Measurements from ENCODE around the gene KCNC3. TPM values are rescaled to one million over a fixed set of nuclear protein-coding genes. Genes with fewer than 3 reads are reported as not detected.

Gene KCNC3
- total and polyA plus RNA-seq, 2 of the 13 experiments (the other 11 are each of a cell fraction or from before 2014, with no cell fraction given): 0.29 to 1.7 TPM

GRCh38 chr19:50322931-50323781, 6.0 kb downstream of the KCNC3 start (continued):
- TF ChIP-seq, protein P1, sequence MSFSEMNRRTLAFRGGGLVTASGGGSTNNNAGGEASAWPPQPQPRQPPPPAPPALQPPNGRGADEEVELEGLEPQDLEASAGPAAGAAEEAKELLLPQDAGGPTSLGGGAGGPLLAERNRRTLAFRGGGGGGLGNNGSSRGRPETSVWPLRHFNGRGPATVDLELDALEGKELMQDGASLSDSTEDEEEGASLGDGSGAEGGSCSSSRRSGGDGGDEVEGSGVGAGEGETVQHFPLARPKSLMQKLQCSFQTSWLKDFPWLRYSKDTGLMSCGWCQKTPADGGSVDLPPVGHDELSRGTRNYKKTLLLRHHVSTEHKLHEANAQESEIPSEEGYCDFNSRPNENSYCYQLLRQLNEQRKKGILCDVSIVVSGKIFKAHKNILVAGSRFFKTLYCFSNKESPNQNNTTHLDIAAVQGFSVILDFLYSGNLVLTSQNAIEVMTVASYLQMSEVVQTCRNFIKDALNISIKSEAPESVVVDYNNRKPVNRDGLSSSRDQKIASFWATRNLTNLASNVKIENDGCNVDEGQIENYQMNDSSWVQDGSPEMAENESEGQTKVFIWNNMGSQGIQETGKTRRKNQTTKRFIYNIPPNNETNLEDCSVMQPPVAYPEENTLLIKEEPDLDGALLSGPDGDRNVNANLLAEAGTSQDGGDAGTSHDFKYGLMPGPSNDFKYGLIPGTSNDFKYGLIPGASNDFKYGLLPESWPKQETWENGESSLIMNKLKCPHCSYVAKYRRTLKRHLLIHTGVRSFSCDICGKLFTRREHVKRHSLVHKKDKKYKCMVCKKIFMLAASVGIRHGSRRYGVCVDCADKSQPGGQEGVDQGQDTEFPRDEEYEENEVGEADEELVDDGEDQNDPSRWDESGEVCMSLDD (CRISPR knock-in tag; IDR thresholded peaks at IDR 0.05; ENCODE audit: borderline replicate concordance): no peak

DNA sequence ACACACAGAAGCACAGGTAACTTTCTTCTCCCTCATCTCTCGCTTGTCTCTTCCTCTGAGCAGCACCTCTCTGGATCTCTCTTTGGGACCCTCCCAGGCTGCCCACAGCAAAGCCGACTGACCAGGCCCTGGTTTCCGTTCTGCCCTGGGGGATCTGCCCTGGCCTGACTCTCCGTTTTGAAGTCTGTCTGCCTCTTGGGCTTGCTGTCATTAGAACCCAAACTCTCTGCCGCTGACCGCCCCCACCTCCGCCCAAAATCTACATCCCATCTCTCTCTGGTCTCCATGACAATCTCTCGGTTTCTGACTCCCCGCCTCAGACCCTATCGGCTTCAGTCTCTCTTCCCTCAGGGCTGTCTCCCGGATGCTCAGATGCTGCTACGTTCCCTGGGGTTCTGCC, 6.9 kb downstream of the KCNC3 start:
- no peak overlapping the region for H3K4me2 ChIP-seq (ENCODE audit: low read depth, low read length)
- WGBS (ENCODE audit: low lambda C conversion rate): 97% methylated on average over 12 of the region's 12 CpGs

More for the DNA sequence above, 6.9 kb downstream of the KCNC3 start:
- Histone ChIP-seq H3K4me1 (ENCODE audit: insufficient read depth, low read length) (peaks cover 28% of the 10 kb centered on the region), H3K9ac (ENCODE audit: insufficient read depth, low read depth, low read length) (no peak overlapping the region), H3K27ac (ENCODE audit: extremely low read length, insufficient read depth, low read length) (no peak overlapping the region), H2AFZ (ENCODE audit: low read length) (no peak overlapping the region), H4K20me1 (ENCODE audit: insufficient read depth, low read length) (peaks cover 4% of the 10 kb centered on the region; the same call in 1 of the 2 replicates), H3K27me3 (ENCODE audit: control insufficient read depth in 1 of 2, insufficient read depth in 2 of 2, low read length in 2 of 2) (no peaks in the 10 kb centered on the region), H3K4me3 (replicated peaks in 1 of 3; ENCODE audit: insufficient read depth in 1 of 3, low read depth in 2 of 3, low read length in 3 of 3) (no peak overlapping the region), H3K36me3 (replicated peaks in 1 of 2; ENCODE audit: control insufficient read depth in 1 of 2, insufficient read depth in 2 of 2, low read length in 2 of 2) (peaks cover 0 to 3% of the 10 kb centered on the region in 2 experiments; a peak in 3 of 5 replicates), H3K79me2 (ENCODE audit: insufficient read depth, low read length) (no peaks in the 10 kb centered on the region), H3K9me3 (ENCODE audit: low read length) (no peaks in the 10 kb centered on the region)
- intact Hi-C loops (cut with micrococcal nuclease; ENCODE audit: unreplicated experiment): no loop called here
- ATAC-seq: no peak
- no TSS peak for BruUV-seq (replicated peaks)
- CTCF ChIA-PET (ENCODE audit: low intra/inter-chr PET ratio, low total read pairs): no interaction called here
- TF ChIP-seq PREB (CRISPR knock-in tag; IDR thresholded peaks at IDR 0.05) (no peak), ZNF619 (CRISPR knock-in tag; IDR thresholded peaks at IDR 0.05) (no peak), BORCS8-MEF2B (CRISPR knock-in tag; IDR thresholded peaks at IDR 0.05) (no peak), SIX4 (CRISPR knock-in tag; IDR thresholded peaks at IDR 0.05) (no peak), NFKB2 (CRISPR knock-in tag; IDR thresholded peaks at IDR 0.05; ENCODE audit: borderline replicate concordance) (no peak), MED8 (CRISPR knock-in tag; IDR thresholded peaks at IDR 0.05; ENCODE audit: insufficient replicate concordance) (no peak), ZNF879 (CRISPR knock-in tag; IDR thresholded peaks at IDR 0.05) (no peak)
- TF ChIP-seq, protein P2, sequence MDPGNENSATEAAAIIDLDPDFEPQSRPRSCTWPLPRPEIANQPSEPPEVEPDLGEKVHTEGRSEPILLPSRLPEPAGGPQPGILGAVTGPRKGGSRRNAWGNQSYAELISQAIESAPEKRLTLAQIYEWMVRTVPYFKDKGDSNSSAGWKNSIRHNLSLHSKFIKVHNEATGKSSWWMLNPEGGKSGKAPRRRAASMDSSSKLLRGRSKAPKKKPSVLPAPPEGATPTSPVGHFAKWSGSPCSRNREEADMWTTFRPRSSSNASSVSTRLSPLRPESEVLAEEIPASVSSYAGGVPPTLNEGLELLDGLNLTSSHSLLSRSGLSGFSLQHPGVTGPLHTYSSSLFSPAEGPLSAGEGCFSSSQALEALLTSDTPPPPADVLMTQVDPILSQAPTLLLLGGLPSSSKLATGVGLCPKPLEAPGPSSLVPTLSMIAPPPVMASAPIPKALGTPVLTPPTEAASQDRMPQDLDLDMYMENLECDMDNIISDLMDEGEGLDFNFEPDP (CRISPR knock-in tag; conservative IDR thresholded peaks at IDR 0.05): no peak
- POLR2A ChIA-PET: no interaction called here
- no peak for FAIRE-seq
- DNase-seq (ENCODE audit: low spot score): no peak
- in situ Hi-C loops (cut with HindIII; ENCODE audit: extremely low pct_ligation_motif_present, low pct_unique_long_range_greater_than_20kb): no loop called here

Data from HepG2 (cell line).